ENCODE measurements around the gene MAPK8. TPM values are rescaled to one million over a fixed set of nuclear protein-coding genes. Genes with fewer than 3 reads are reported as not detected.

MAPK8 gene
- total and polyA plus RNA-seq, 2 of the 4 experiments (the other 2 are of a cell fraction) = 41.5 to 54.7 TPM

- no peak for TF ChIP-seq MXI1 (IDR thresholded peaks at IDR 0.05; ENCODE audit: borderline replicate concordance, low read depth, low read length)
Measured at GRCh38 chr10:48451969-48452878, 145.7 kb downstream of the MAPK8 start (continued).

GRCh38 chr10:48452879-48453412 is 146.5 kb downstream of the MAPK8 start:
- in situ Hi-C loops (cut with MboI; ENCODE audit: low sequenced_read_pairs) (no loop called here), dilution Hi-C loops (cut with HindIII; ENCODE audit: low sequenced_read_pairs, unreplicated experiment) (no loop called here), intact Hi-C loops (cut with micrococcal nuclease) (no loop called here)
- no peak for ATAC-seq (ENCODE audit: low read depth)
- Histone ChIP-seq H2BK120ac (ENCODE audit: low read depth, low read length) (no peak overlapping the region), H3K4me3 (ENCODE audit: insufficient read depth, low read depth, low read length) (no peak overlapping the region), H3K14ac (replicated peaks; ENCODE audit: low read depth, low read length) (no peak overlapping the region), H3K27me3 (ENCODE audit: control insufficient read depth, insufficient read depth, low read length) (no peaks in the 10 kb centered on the region), H3K4me2 (ENCODE audit: low read depth, low read length) (no peak overlapping the region), H3K4me1 (ENCODE audit: control insufficient read depth, insufficient read depth, low read length) (peaks cover 19% of the 10 kb centered on the region), H2AFZ (replicated peaks; ENCODE audit: low read length, poor library complexity) (no peak overlapping the region), H2AK9ac (replicated peaks; ENCODE audit: low read depth, low read length, poor library complexity) (no peak overlapping the region), H3K4ac (ENCODE audit: low read depth, low read length) (no peak overlapping the region), H3K27ac (ENCODE audit: insufficient read depth, low read length) (no peak overlapping the region), H3K9me1 (ENCODE audit: insufficient read depth, low read length) (peaks cover 16% of the 10 kb centered on the region), H3K56ac (ENCODE audit: extremely low read depth, insufficient read depth, low read length) (no peak overlapping the region), H3K79me1 (ENCODE audit: low read depth in 1 of 2, low read length in 2 of 2) (peaks cover 7 to 71% of the 10 kb centered on the region in 2 experiments; a peak in 3 of 4 replicates), H3K9me3 (ENCODE audit: control insufficient read depth, insufficient read depth, low read length) (no peaks in the 10 kb centered on the region), H4K5ac (ENCODE audit: low read depth, low read length) (no peak overlapping the region), H3K18ac (ENCODE audit: low read depth, low read length) (no peak overlapping the region), H4K20me1 (ENCODE audit: insufficient read depth, low read length) (peaks cover 29% of the 10 kb centered on the region; the same call in 1 of the 2 replicates), H4K8ac (ENCODE audit: low read depth in 2 of 2, low read length in 2 of 2) (no peak overlapping the region), H2BK20ac (ENCODE audit: low read depth, low read length) (no peak overlapping the region), H4K91ac (ENCODE audit: insufficient read depth, low read depth, low read length) (no peak overlapping the region), H2AK5ac (ENCODE audit: low read depth, low read length) (no peak overlapping the region), H2BK5ac (ENCODE audit: low read depth, low read length, poor library complexity, severe bottlenecking) (no peak overlapping the region), H3K23ac (ENCODE audit: low read depth, low read length) (no peak overlapping the region), H3K36me3 (ENCODE audit: control insufficient read depth, insufficient read depth, low read length) (peaks cover 11% of the 10 kb centered on the region; the same call in 1 of the 2 replicates), H3K9ac (ENCODE audit: low read depth, low read length) (no peak overlapping the region), H2BK15ac (ENCODE audit: low read depth, low read length) (no peak overlapping the region)
- CTCF ChIA-PET = no interaction called here
- 100% methylated on average over 4 of the region's 6 CpGs; no CpG with 5 or more reads in 1 of the 2 experiments for WGBS, 2 experiments (ENCODE audit: extremely low coverage in 2 of 2, insufficient read length in 1 of 2)
- no TSS peak for BruUV-seq (replicated peaks)
- DNase-seq = no peak
- POLR2A ChIA-PET (ENCODE audit: unreplicated experiment) = no interaction called here
- TF ChIP-seq SMC3 (IDR thresholded peaks at IDR 0.05; ENCODE audit: low read depth, low read length) (no peak), FOS (IDR thresholded peaks at IDR 0.05; ENCODE audit: low read depth, low read length) (no peak), CEBPB (IDR thresholded peaks at IDR 0.05; ENCODE audit: low read depth, low read length) (no peak), CHD1 (IDR thresholded peaks at IDR 0.05; ENCODE audit: low read depth, low read length) (no peak), CTCF (conservative IDR thresholded peaks at IDR 0.05; ENCODE audit: low read depth, low read length) (no peak), MAFK (IDR thresholded peaks at IDR 0.05; ENCODE audit: low read depth, low read length) (no peak), BHLHE40 (IDR thresholded peaks at IDR 0.05; ENCODE audit: low read depth, low read length) (no peak), RAD21 (IDR thresholded peaks at IDR 0.05; ENCODE audit: low read length) (no peak), MXI1 (IDR thresholded peaks at IDR 0.05; ENCODE audit: borderline replicate concordance, low read depth, low read length) (no peak), NFE2L2 (IDR thresholded peaks at IDR 0.05; ENCODE audit: low read depth, low read length) (no peak), USF2 (IDR thresholded peaks at IDR 0.05; ENCODE audit: low read depth, low read length) (no peak), POLR2A (IDR thresholded peaks at IDR 0.05; ENCODE audit: low read depth, low read length) (no peak)

Measured in IMR-90 (cell line).